ENCODE measurements around the gene DCP1A.

Gene DCP1A

DNA sequence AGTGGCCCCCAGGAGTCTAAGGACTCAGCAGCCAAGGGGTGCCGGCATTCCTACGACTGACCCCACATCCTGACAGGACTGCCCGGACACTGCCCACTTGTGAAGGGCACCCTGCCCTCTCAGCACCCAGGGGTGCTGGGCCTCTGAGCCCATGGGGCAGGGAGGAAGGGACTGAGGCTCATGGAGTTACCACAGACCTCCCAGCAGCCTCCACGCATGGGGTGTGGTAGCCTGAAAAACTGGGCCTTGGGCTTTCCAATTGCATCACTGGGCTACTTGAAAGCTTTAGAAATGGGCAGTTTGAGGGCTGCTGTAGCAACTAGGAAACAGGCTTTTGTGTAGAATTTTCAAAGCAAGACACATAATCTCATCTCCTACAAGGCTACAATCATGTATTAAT, 104.7 kb downstream of the DCP1A start:
- DNase-seq, result no peak

GRCh38 chr3:53242155-53242554, 105.2 kb downstream of the DCP1A start:
- no peak for DNase-seq

- DNase-seq, result no peak
Observed at GRCh38 chr3:53240989-53241972, 106.1 kb downstream of the DCP1A start.

- DNase-seq, result no peak
Observed at GRCh38 chr3:53239800-53240199, 107.5 kb downstream of the DCP1A start.

DNA sequence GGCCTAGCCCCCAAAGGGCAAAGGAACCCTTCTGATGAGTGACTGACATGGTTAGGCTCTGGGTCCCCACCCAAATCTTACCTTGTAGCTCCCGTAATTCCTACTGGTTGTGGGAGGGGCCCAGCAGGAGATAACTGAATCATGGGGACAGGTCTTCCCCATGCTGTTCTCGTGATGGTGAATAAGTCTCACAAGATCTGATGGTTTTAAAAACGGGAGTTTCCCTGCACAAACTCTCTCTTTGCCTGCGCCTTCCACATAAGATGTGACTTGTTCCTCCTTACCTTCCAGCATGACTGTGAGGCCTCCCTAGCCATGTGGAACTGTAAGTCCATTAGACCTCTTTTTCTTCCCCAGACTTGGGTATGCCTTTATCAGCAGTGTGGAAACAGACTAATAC, 108.5 kb downstream of the DCP1A start:
- DNase-seq, result no peak

- no peak for DNase-seq
Observed at GRCh38 chr3:53238051-53238850, 109.1 kb downstream of the DCP1A start.

DNA sequence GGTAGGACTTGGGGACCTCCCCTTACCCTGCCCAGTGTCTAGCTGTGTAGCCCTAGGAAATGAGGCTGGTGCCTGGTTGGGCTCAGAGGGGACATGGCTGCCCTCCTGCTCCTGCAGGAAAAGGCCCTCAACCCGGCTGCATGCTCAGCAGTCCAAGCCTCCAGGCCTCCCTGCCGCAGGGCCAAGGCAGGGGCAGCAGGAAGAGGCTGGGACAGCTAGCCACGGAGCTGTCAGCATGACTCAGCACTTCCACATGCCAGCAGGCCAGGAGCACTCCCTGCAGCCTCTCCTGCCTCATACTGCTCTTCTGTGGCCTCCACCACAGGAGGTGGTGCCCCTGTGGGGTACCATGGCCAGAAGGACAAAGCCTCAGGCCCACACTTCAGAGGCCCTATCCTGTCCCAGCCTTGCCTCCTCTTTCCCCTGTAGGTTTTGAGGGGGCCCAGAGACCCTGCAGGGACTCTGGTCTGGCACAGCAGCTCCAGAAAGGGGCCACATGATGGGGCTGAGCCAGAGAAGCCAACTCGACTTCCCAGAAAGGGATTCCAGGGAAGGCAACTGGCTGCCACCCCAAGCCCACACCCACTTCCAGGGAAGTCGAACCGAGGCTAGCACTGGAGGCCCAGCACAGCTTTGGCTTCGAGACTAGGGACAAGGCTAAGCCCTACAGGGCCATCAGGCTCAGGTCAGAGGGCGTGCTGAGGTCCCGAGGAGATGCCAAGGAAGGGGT, 111.1 kb downstream of the DCP1A start:
- DNase-seq, result peak; percentile 63 to 80

- no peak for DNase-seq
Observed at GRCh38 chr3:53235545-53235944, 111.8 kb downstream of the DCP1A start.

DNA sequence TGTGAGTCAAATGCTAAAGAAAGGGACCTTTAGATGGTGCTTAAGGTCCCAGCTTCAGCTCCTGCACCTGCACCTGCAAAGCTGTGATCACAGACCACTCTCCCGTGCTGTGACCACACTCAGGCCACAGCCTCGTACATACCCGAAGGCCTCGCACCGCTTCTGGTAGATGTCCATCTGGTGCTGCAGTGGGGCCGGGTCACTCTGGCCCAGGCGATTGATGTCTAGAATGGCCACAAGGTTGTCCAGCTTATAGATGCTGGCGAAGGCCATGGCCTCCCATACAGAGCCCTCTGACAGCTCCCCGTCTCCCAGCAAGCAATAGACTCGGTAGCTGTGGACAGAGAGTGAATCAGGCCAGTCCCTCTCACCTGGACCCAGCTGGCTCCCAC, 112.5 kb downstream of the DCP1A start:
- no peak for DNase-seq

DNA sequence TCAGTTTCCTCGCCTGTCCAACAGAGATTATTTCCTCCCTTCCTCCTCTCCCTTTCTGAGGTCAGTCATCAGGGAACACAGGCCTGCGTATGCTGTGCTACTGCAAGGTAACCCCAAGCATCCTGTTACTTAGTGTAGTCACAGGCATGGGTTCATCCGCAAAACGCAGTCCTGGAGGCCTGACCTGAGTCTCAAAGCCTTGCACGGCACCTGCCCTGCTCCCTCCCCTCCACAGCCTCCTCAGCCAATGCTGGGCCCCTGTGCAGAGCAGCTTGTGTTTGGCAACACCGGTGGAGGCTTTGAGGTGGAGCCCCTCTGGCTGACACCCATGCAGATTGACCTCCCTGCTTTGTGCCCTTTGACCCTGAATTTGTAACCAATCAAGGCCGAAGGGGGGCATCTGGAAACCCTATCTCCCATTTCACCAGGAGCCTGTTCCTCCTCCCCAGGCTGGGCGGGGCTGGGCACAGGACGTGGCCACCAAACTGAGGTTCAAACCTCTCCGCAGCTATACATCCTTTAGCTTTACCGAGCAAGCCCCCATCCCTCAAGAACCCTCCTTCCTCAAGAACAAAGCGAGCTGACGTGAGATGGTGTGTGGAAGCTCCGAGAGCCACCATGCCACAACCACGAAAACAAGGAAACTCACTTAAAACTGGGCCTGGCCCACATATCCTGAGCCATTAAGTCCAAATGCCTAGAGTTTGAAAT, 113.1 kb downstream of the DCP1A start:
- DNase-seq, result no peak

All from SHP77 (cell line).